LNCaP clone FGC (cell line): ENCODE data around the gene KCNE5.
"Not testable (repeated sequence)": the region's sequence is repeated elsewhere in the genome, so short reads cannot be mapped to it uniquely, and the experiment has no call there.

ENCODE experiments used
- DNase-seq: peaks from one replicate; pipeline ENCODE4 v3.0.0-alpha.2; 2011; ENCODE audit warnings: low read depth
- H3K4me3 ChIP-seq: 2 replicates; pipeline ENCODE4 v1.5.1; 2011; ENCODE audit warnings: mild to moderate bottlenecking, low read depth, low read length, control low read depth
- CTCF ChIP-seq: IDR thresholded peaks from 2 replicates; pipeline ENCODE4 v1.5.1; 2012; ENCODE audit warnings: mild to moderate bottlenecking; ENCODE audit not compliant: control insufficient read depth, insufficient read depth; ENCODE audit errors: extremely low read depth

The KCNE5 gene

GRCh38 chrX:109624641-109625616, at the start of gene KCNE5:
Gene KCNE5, minus strand, starts transcription at chrX:109625172. Its CDS starts 152 bp downstream, at chrX:109625020.
- no peak for DNase-seq
- no peak for TF ChIP-seq CTCF
- no peak within 1 kb of the TSS for H3K4me3 ChIP-seq

- DNase-seq = no peak
- no peak for TF ChIP-seq CTCF
- H3K4me3 ChIP-seq = no peak overlapping the region
These were observed 47.3 kb upstream of the KCNE5 start for GRCh38 chrX:109672239-109672638.

GRCh38 chrX:109671170-109671569, 46.2 kb upstream of the KCNE5 start:
- H3K4me3 ChIP-seq = not testable (repeated sequence)

GRCh38 chrX:109667986-109668385, 43.0 kb upstream of the KCNE5 start:
- DNase-seq = no peak
- H3K4me3 ChIP-seq = no peak overlapping the region
- TF ChIP-seq CTCF = no peak

More at GRCh38 chrX:109671170-109671569, 46.2 kb upstream of the KCNE5 start:
- DNase-seq = not testable (repeated sequence)

- DNase-seq = no peak
- H3K4me3 ChIP-seq = no peak overlapping the region
- no peak for TF ChIP-seq CTCF
These were observed 35.6 kb upstream of the KCNE5 start for GRCh38 chrX:109660435-109661143.

GRCh38 chrX:109658391-109658790, 33.4 kb upstream of the KCNE5 start:
- no peak for DNase-seq
- H3K4me3 ChIP-seq = no peak overlapping the region
- TF ChIP-seq CTCF = no peak

- not testable (repeated sequence) for DNase-seq, H3K4me3 ChIP-seq
These were observed 32.4 kb upstream of the KCNE5 start for GRCh38 chrX:109657364-109657763.
